HG03159 (cell line): ENCODE measurements around the gene SMYD3.

ENCODE experiments used
- ATAC-seq: cut with Tn5 transposase; IDR thresholded peaks from one replicate; pipeline ENCODE4 v1.9.1; 2021; ENCODE audit warnings: mild to moderate bottlenecking, moderate library complexity; ENCODE audit not compliant: unreplicated experiment

Gene SMYD3

GRCh38 chr1:246516126-246516525 lies 9.0 kb upstream of the SMYD3 start:
- ATAC-seq = no peak

GRCh38 chr1:246515390-246516005 lies 8.4 kb upstream of the SMYD3 start:
- ATAC-seq = no peak

- no peak for ATAC-seq
Observed at GRCh38 chr1:246513619-246514343, 6.7 kb upstream of the SMYD3 start.

GRCh38 chr1:246513041-246513440 lies 6.0 kb upstream of the SMYD3 start:
- ATAC-seq = no peak

- no peak for ATAC-seq
Observed at GRCh38 chr1:246512635-246513034, 5.6 kb upstream of the SMYD3 start.

GRCh38 chr1:246512230-246512629 lies 5.2 kb upstream of the SMYD3 start:
- no peak for ATAC-seq

- ATAC-seq = no peak
Observed at GRCh38 chr1:246511203-246511602, 4.1 kb upstream of the SMYD3 start.

- no peak for ATAC-seq
Observed at GRCh38 chr1:246510147-246511030, 3.3 kb upstream of the SMYD3 start.

GRCh38 chr1:246508897-246509688 lies 2.0 kb upstream of the SMYD3 start:
- no peak for ATAC-seq

- peak; percentile 15 for ATAC-seq
Observed at GRCh38 chr1:246506367-246506673, 759 bp downstream of the SMYD3 start.

GRCh38 chr1:246503341-246503740 lies 3.7 kb downstream of the SMYD3 start:
- no peak for ATAC-seq

- peak; percentile 66 for ATAC-seq
Observed at GRCh38 chr1:246497331-246497915, 9.7 kb downstream of the SMYD3 start.

GRCh38 chr1:246492611-246493245 lies 14.4 kb downstream of the SMYD3 start:
- ATAC-seq = no peak

GRCh38 chr1:246491551-246492053 lies 15.5 kb downstream of the SMYD3 start:
- no peak for ATAC-seq

- no peak for ATAC-seq
Observed at GRCh38 chr1:246488674-246489073, 18.4 kb downstream of the SMYD3 start.

- no peak for ATAC-seq
Observed at GRCh38 chr1:246483569-246483933, 23.5 kb downstream of the SMYD3 start.

- no peak for ATAC-seq
Observed at GRCh38 chr1:246482805-246483568, 24.1 kb downstream of the SMYD3 start.

GRCh38 chr1:246479061-246479460 lies 28.0 kb downstream of the SMYD3 start:
- no peak for ATAC-seq

- ATAC-seq = no peak
Observed at GRCh38 chr1:246477634-246478033, 29.4 kb downstream of the SMYD3 start.
